ENCODE measurements around the gene LEAP2. TPM values are rescaled to one million over a fixed set of nuclear protein-coding genes. Genes with fewer than 3 reads are reported as not detected.
A peak's percentile ranks its signal among the peaks of the same experiment; 100 is the strongest.

LEAP2 gene
- total RNA-seq, 1 donor from 2014 or later, result 1.7 TPM

- intact Hi-C loops (cut with DNase I), result no loop called here
- no peak for TF ChIP-seq CTCF (IDR thresholded peaks at IDR 0.05)
- no peaks in the 10 kb centered on the region for H3K4me1 ChIP-seq
- H3K27me3 ChIP-seq (ENCODE audit: low read depth), result no peaks in the 10 kb centered on the region
- ATAC-seq (no peak), DNase-seq (no peak)
- no peak overlapping the region for H3K4me3 ChIP-seq
- H3K9me3 ChIP-seq, result no peaks in the 10 kb centered on the region
- peaks cover 98% of the 10 kb centered on the region for H3K36me3 ChIP-seq
- no peak overlapping the region for H3K27ac ChIP-seq
Observed at GRCh38 chr5:132884548-132884947, 11.1 kb downstream of the LEAP2 start.

GRCh38 chr5:132886064-132886823 lies 12.8 kb downstream of the LEAP2 start:
- no peaks in the 10 kb centered on the region for H3K27me3 ChIP-seq (ENCODE audit: low read depth)
- H3K27ac ChIP-seq, result no peak overlapping the region
- H3K36me3 ChIP-seq, result peaks cover 97% of the 10 kb centered on the region
- H3K4me1 ChIP-seq, result no peaks in the 10 kb centered on the region
- no peaks in the 10 kb centered on the region for H3K9me3 ChIP-seq
- intact Hi-C loops (cut with DNase I), result no loop called here
- no peak for ATAC-seq
- TF ChIP-seq CTCF (IDR thresholded peaks at IDR 0.05), result no peak
- DNase-seq, result no peak
- H3K4me3 ChIP-seq, result no peak overlapping the region

DNA sequence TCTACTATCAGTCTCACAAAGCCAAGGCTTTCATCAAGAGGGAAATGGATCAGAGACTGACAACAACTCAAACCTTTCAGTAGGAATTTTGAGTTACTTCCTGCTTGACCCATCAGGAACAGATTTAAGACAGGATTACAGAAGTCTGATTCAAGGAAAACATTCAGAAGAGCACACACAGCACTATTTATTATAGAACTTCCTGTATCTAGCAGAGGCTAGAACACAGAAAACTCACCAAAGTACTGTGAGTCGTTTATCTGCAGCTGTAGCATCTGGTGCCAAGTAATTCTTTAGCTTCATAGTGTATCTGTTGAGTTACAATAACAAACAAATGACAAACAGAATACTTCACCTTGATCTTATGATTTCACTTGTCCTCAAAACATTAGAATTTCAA lies 13.8 kb downstream of the LEAP2 start:
- intact Hi-C loops (cut with DNase I), result no loop called here
- ATAC-seq (no peak), DNase-seq (no peak)
- Histone ChIP-seq H3K36me3 (peaks cover 97% of the 10 kb centered on the region), H3K4me1 (no peaks in the 10 kb centered on the region), H3K27me3 (ENCODE audit: low read depth) (no peaks in the 10 kb centered on the region), H3K9me3 (no peaks in the 10 kb centered on the region), H3K27ac (no peak overlapping the region), H3K4me3 (no peak overlapping the region)
- no peak for TF ChIP-seq CTCF (IDR thresholded peaks at IDR 0.05)

DNA sequence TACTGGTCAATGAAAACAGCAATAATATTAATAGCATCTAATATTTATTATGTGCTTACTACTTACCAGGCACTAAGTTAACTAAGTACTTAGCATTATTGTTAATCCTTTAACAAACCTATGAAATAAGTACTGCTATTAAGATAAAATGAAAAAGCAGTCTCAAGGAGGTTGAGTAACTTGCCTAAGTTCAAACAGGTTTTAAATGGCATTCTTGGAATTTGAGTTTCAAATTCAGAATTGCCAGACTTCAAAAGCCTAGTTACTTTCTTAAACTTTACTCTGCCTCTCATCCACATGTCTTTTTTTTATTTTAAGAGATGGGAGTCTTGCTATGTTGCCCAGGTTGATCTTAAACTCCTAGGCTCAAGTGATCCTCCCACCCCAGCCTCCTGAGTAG lies 16.0 kb downstream of the LEAP2 start:
- H3K27ac ChIP-seq, result no peak overlapping the region
- ATAC-seq (peak in 1 of 2 donors; percentile 29), DNase-seq (no peak)
- H3K4me1 ChIP-seq, result no peaks in the 10 kb centered on the region
- no peaks in the 10 kb centered on the region for H3K27me3 ChIP-seq (ENCODE audit: low read depth)
- peaks cover 97% of the 10 kb centered on the region for H3K36me3 ChIP-seq
- no peak overlapping the region for H3K4me3 ChIP-seq
- intact Hi-C loops (cut with DNase I), result no loop called here
- H3K9me3 ChIP-seq, result no peaks in the 10 kb centered on the region
- TF ChIP-seq CTCF (IDR thresholded peaks at IDR 0.05), result no peak

- intact Hi-C loops (cut with DNase I), result no loop called here
- H3K4me1 ChIP-seq, result no peaks in the 10 kb centered on the region
- no peak overlapping the region for H3K4me3 ChIP-seq
- H3K27me3 ChIP-seq (ENCODE audit: low read depth), result no peaks in the 10 kb centered on the region
- ATAC-seq (no peak), DNase-seq (no peak)
- peaks cover 97% of the 10 kb centered on the region for H3K36me3 ChIP-seq
- TF ChIP-seq CTCF (IDR thresholded peaks at IDR 0.05), result no peak
- H3K9me3 ChIP-seq, result no peaks in the 10 kb centered on the region
- no peak overlapping the region for H3K27ac ChIP-seq
Observed at GRCh38 chr5:132890817-132891216, 17.3 kb downstream of the LEAP2 start.
